SK-N-SH (cell line): ENCODE data around the gene MYH6. TPM values are rescaled to one million over a fixed set of nuclear protein-coding genes. Genes with fewer than 3 reads are reported as not detected.

Experiments used
- CTCF ChIA-PET: fragments of 300-600, 350-600 bp; formaldehyde crosslinking; extraction: SDS; loops from one replicate; lab custom pipeline; 2021; lab: Yijun Ruan, JAX
- POLR2A ChIA-PET: fragments of 350-600 bp; sonication (Branson Sonifier 250); formaldehyde crosslinking; extraction: SDS; loops from one replicate; lab custom pipeline; 2020; ENCODE audit warnings: antibody characterized with exemption, inconsistent platforms; lab: Yijun Ruan, JAX
- DNase-seq: peaks from one replicate; pipeline ENCODE4 v3.0.0; 2012
- H2AFZ ChIP-seq: fragments of 200-600 bp; sonication (generic); 2 replicates; pipeline ENCODE4 v1.8.1; 2016; ENCODE audit warnings: antibody characterized with exemption, mild to moderate bottlenecking, low read depth
- H3F3A ChIP-seq: fragments of 200-600 bp; sonication (generic); replicated peaks from 2 replicates; pipeline ENCODE3; 2016; ENCODE audit warnings: antibody characterized with exemption, mild to moderate bottlenecking; ENCODE audit not compliant: insufficient read depth
- H3K27ac ChIP-seq, 2 experiments: fragments of 200-500 bp in 1 of 2; fragments of 200-600 bp in 1 of 2; sonication (Bioruptor generic) in 1 of 2; sonication (generic), shearing (Covaris generic) in 1 of 2; 2 replicates each; pipeline versions ENCODE4 v1.5.1 to v1.6.1; 2014 to 2016; ENCODE audit warnings: low read depth in 2 of 2, inconsistent platforms in 1 of 2, low read length in 1 of 2, mild to moderate bottlenecking in 1 of 2, mixed read lengths in 1 of 2
- H3K27me3 ChIP-seq: fragments of 200-600 bp; sonication (generic), shearing (Covaris generic); 2 replicates; pipeline ENCODE4 v1.6.1; 2016; ENCODE audit warnings: mixed run types; ENCODE audit not compliant: insufficient read depth
- H3K36me3 ChIP-seq, 2 experiments: fragments of 200-500 bp in 1 of 2; fragments of 200-600 bp in 1 of 2; sonication (Bioruptor generic) in 1 of 2; sonication (generic) in 1 of 2; replicated peaks in 1 of 2; 2 replicates each; pipeline versions ENCODE3 to v1.5.1; 2014 to 2016; ENCODE audit warnings: low read length in 1 of 2, mild to moderate bottlenecking in 1 of 2; ENCODE audit not compliant: insufficient read depth in 2 of 2, control insufficient read depth in 1 of 2
- H3K4me1 ChIP-seq, 2 experiments: fragments of 200-500 bp in 1 of 2; fragments of 200-600 bp in 1 of 2; sonication (Bioruptor generic) in 1 of 2; sonication (generic), shearing (Covaris generic) in 1 of 2; 2 replicates each; pipeline versions ENCODE4 v1.5.1 to v1.6.1; 2014 to 2016; ENCODE audit warnings: low read depth in 1 of 2, low read length in 1 of 2, mixed run types in 1 of 2; ENCODE audit not compliant: insufficient read depth in 2 of 2, control insufficient read depth in 1 of 2
- H3K4me2 ChIP-seq: fragments of 200-600 bp; sonication (generic), shearing (Covaris generic); 2 replicates; pipeline ENCODE4 v1.6.1; 2017; ENCODE audit warnings: mixed run types
- H3K4me3 ChIP-seq, 2 experiments: fragments of 200-500 bp in 1 of 2; fragments of 200-600 bp in 1 of 2; sonication (Bioruptor generic) in 1 of 2; sonication (generic), shearing (Covaris generic) in 1 of 2; 2 replicates each; pipeline versions ENCODE4 v1.5.1 to v1.8.1; 2014 to 2016; ENCODE audit warnings: low read depth in 2 of 2, inconsistent platforms in 1 of 2, low read length in 1 of 2, mild to moderate bottlenecking in 1 of 2, mixed read lengths in 1 of 2, moderate library complexity in 1 of 2
- H3K79me2 ChIP-seq: fragments of 200-600 bp; sonication (generic); 2 replicates; pipeline ENCODE4 v1.8.1; 2017; ENCODE audit warnings: mild to moderate bottlenecking; ENCODE audit not compliant: insufficient read depth
- H3K9ac ChIP-seq: fragments of 200-600 bp; sonication (generic); 2 replicates; pipeline ENCODE4 v1.6.1; 2017; ENCODE audit warnings: mixed run types
- H3K9me2 ChIP-seq: fragments of 200-600 bp; sonication (generic); 2 replicates; pipeline ENCODE4 v1.6.1; 2017; ENCODE audit warnings: mixed run types
- H3K9me3 ChIP-seq: fragments of 200-600 bp; sonication (generic); 2 replicates; pipeline ENCODE4 v1.6.1; 2017; ENCODE audit warnings: mixed run types, mild to moderate bottlenecking, moderate library complexity
- H4K20me1 ChIP-seq: fragments of 200-600 bp; sonication (generic); 2 replicates; pipeline ENCODE4 v1.6.1; 2017; ENCODE audit warnings: mild to moderate bottlenecking, mixed run types; ENCODE audit not compliant: insufficient read depth
- CHD2 ChIP-seq: fragments of 150-350 bp; IDR thresholded peaks from 2 replicates; pipeline ENCODE4 v1.6.1; 2018; ENCODE audit warnings: low read length; ENCODE audit not compliant: partially characterized antibody
- ELF1 ChIP-seq: IDR thresholded peaks from 2 replicates; pipeline ENCODE4 v1.4.0; 2012
- FOXM1 ChIP-seq: IDR thresholded peaks from 2 replicates; pipeline ENCODE4 v1.4.0; 2012; ENCODE audit warnings: low read depth, mild to moderate bottlenecking
- GATA2 ChIP-seq: sonication (generic); formaldehyde crosslinking; IDR thresholded peaks from 2 replicates; pipeline ENCODE4 v1.5.0; 2020; ENCODE audit warnings: mild to moderate bottlenecking, missing genetic modification reagents
- MEF2A ChIP-seq: IDR thresholded peaks from 2 replicates; pipeline ENCODE4 v1.4.0; 2012; ENCODE audit warnings: low read depth, borderline replicate concordance
- MXI1 ChIP-seq: IDR thresholded peaks from 2 replicates; pipeline ENCODE4 v1.6.1; 2012; ENCODE audit warnings: mild to moderate bottlenecking, low read depth, low read length, improper control_type of control experiment
- RAD21 ChIP-seq: IDR thresholded peaks from 2 replicates; pipeline ENCODE4 v1.6.1; 2012; ENCODE audit warnings: mild to moderate bottlenecking, low read length
- RXRA ChIP-seq: IDR thresholded peaks from 2 replicates; pipeline ENCODE4 v1.4.0; 2012; ENCODE audit warnings: low read depth, mild to moderate bottlenecking, borderline replicate concordance
- SMC3 ChIP-seq: IDR thresholded peaks from 2 replicates; pipeline ENCODE4 v1.6.1; 2012; ENCODE audit warnings: low read depth, low read length, improper control_type of control experiment
- TCF12 ChIP-seq: IDR thresholded peaks from 2 replicates; pipeline ENCODE4 v1.4.0; 2012
- TEAD4 ChIP-seq: IDR thresholded peaks from 2 replicates; pipeline ENCODE4 v1.4.0; 2012; ENCODE audit warnings: mild to moderate bottlenecking, borderline replicate concordance; ENCODE audit not compliant: insufficient read depth
- WGBS: methylation state at CpG from one replicate; pipeline ENCODE4 v1.1.6; 2017; ENCODE audit warnings: low lambda C conversion rate; 5-methylcytosine and 5-hydroxymethylcytosine counted together
- polyA plus RNA-seq, 3 experiments: library from polyadenylated mRNA; depleted of rRNA; stranded (reverse); fragments of >200 nt; gene quantifications; 2 replicates each; pipeline ENCODE4 v1.2.3, GENCODE V29; 2012

The MYH6 gene
- polyA plus RNA-seq, 1 of the 3 experiments (the other 2 are of a cell fraction), result not detected

DNA sequence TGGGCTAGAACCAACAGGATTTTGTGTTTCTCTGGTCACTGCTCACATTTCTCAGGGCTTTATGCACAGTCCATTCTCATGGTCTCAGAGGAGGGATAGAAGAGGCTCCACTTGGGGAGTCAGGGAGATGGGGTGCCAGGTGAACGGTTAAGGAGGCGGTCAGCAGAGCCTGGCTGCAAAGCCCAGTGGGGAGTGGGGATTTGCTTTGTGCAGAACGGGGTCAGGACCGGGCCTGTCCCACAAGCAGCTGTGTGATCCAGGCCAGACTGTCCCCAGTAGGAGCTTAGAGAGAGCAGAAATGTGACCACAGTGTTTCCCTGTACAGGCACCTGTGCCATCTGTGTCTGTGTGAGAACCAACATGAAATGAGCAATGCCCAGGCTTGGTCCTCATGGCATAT, 27.1 kb downstream of the MYH6 start:
- ChIA-PET POLR2A (no interaction called here), CTCF (interaction anchor here (0.8 to 8.2 kb wide), 19 partner anchors 9 to 124 kb away, joined by 3 to 179 read pairs (median 5); partner anchors contain the start of genes EFS, PABPN1 and SLC22A17)

DNA sequence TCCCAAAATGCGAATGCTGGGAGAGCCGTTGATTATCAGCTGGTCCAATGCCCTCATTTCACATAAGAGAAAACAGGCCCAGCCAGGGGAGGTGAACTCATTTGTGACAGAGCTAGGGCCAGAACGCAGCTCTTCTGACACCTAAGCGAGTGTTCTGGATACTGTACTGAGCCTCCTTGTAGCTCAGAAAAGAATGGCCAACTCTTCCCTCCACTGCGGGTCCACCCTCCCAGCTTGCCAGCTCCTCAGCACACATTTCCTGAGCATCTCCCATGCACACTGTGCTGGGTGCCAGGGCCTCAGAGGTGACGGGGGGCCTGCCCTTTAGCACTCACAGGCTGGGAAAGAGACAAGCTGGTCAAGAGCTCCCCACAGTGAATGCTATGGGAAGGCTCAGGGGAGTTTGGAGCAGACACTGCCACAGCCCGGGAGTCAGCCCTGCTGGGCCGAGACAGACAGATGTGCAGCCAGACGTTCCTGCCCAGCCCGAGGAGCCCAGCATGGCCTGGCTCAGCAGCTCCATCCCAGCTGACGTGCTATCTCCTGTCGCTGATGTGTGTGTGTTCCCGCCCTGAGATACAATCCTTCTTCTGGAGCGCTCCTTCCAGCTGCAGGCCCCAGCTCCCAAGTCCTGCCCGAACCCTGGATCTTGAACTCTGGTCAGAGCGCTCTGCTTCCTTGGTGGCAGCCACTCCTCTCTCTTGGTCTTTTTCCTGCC, 27.7 kb downstream of the MYH6 start:
- Histone ChIP-seq H3K4me1 (peaks cover 0 to 3% of the 10 kb centered on the region in 2 experiments; a peak in 1 of 4 replicates), H3F3A (no peaks in the 10 kb centered on the region), H3K9me2 (no peaks in the 10 kb centered on the region), H3K27ac (no peak overlapping the region), H2AFZ (no peak overlapping the region), H3K36me3 (no peaks in the 10 kb centered on the region), H3K9me3 (no peaks in the 10 kb centered on the region), H3K4me2 (no peak overlapping the region), H3K4me3 (peak overlapping the region in 1 of 2 experiments; percentile 52; a peak in 1 of 4 replicates), H4K20me1 (no peaks in the 10 kb centered on the region), H3K79me2 (no peaks in the 10 kb centered on the region), H3K9ac (no peak overlapping the region), H3K27me3 (peaks cover 8% of the 10 kb centered on the region)
- WGBS, result 50% methylated on average over 5 of the region's 16 CpGs
- ChIA-PET POLR2A (interaction anchor here (1.0 to 1.7 kb wide), 2 partner anchors 54 to 58 kb away, joined by 3 to 6 read pairs; no protein-coding TSS in a partner anchor), CTCF (interaction anchor here (0.5 to 8.2 kb wide), 41 partner anchors 10 to 251 kb away, joined by 3 to 179 read pairs (median 4); partner anchors contain the start of genes EFS, HOMEZ, PABPN1 and SLC22A17)
- no peak for DNase-seq
- no peak for TF ChIP-seq RAD21
- no peak for TF ChIP-seq GATA2 (CRISPR knock-in tag)
- TF ChIP-seq TCF12, result no peak
- no peak for TF ChIP-seq TEAD4
- no peak for TF ChIP-seq MXI1
- no peak for TF ChIP-seq SMC3
- TF ChIP-seq RXRA, result no peak
- no peak for TF ChIP-seq MEF2A
- no peak for TF ChIP-seq FOXM1

More for the DNA sequence above, 27.1 kb downstream of the MYH6 start:
- no peak for DNase-seq
- peaks cover 0 to 3% of the 10 kb centered on the region in 2 experiments; a peak in 1 of 4 replicates for H3K4me1 ChIP-seq
- H3K9ac ChIP-seq, result no peak overlapping the region
- no peak overlapping the region for H2AFZ ChIP-seq
- H3K9me3 ChIP-seq, result no peaks in the 10 kb centered on the region
- no peaks in the 10 kb centered on the region for H3K79me2 ChIP-seq
- WGBS, result 32% methylated on average over 3 of the region's 4 CpGs
- H3K4me2 ChIP-seq, result no peak overlapping the region
- H4K20me1 ChIP-seq, result no peaks in the 10 kb centered on the region
- TF ChIP-seq CHD2 (no peak), ELF1 (no peak), TEAD4 (no peak)
- no peaks in the 10 kb centered on the region for H3K9me2 ChIP-seq
- H3K36me3 ChIP-seq, result no peaks in the 10 kb centered on the region
- H3K27ac ChIP-seq, result no peak overlapping the region
- H3F3A ChIP-seq, result no peaks in the 10 kb centered on the region
- peaks cover 8% of the 10 kb centered on the region for H3K27me3 ChIP-seq
- H3K4me3 ChIP-seq, result no peak overlapping the region
